Right lobe of liver (tissue), 4 donors: ENCODE results near the gene MTNR1A.

Experiments
- CTCF ChIP-seq, 4 donors: fragments of 200-600 bp in 3 of 4; fragments of 450-650 bp in 1 of 4; IDR thresholded peaks; one replicate each; pipeline versions ENCODE4 v1.5.1 to v1.8.0; 2016 to 2022; ENCODE audit warnings: antibody characterized with exemption in 4 of 4, mild to moderate bottlenecking in 2 of 4
- POLR2A ChIP-seq: fragments of 450-650 bp; IDR thresholded peaks from one replicate; pipeline ENCODE4 v1.6.1; 2017; ENCODE audit warnings: antibody characterized with exemption, mild to moderate bottlenecking
- donor health status: DM: no; HTN: no; CAD: no.
- donor health status: DM: no; HTN: no; CAD: no.
- donor health status: DM: no; HTN: yes; CAD: no.

- TF ChIP-seq CTCF (IDR thresholded peaks at IDR 0.05) (no peak), POLR2A (no peak)
Measured at GRCh38 chr4:186554914-186555827, at the start of gene MTNR1A.
